Gastrocnemius medialis (tissue), 4 donors: ENCODE data around the gene PRRX1. TPM values are rescaled to one million over a fixed set of nuclear protein-coding genes. Genes with fewer than 3 reads are reported as not detected.

Experiments used
- ATAC-seq, 2 donors: fragments of 150-250 bp; one replicate each; pipeline ENCODE4 v1.9.1; 2016
- DNase-seq, 2 donors: peaks; one replicate each; pipeline ENCODE4 v3.0.0-alpha.2; 2019
- H3K27ac ChIP-seq, 4 donors: fragments of 200-600 bp; sonication (generic); 1 replicate in 1 of 4; 2 replicates in 3 of 4; pipeline ENCODE4 v1.5.1; 2016 to 2018; ENCODE audit warnings: mild to moderate bottlenecking in 2 of 4, moderate library complexity in 1 of 4
- H3K27me3 ChIP-seq, 3 donors: fragments of 200-600 bp; sonication (generic) in 2 of 3; 1 replicate in 1 of 3; 2 replicates in 2 of 3; pipeline versions ENCODE4 v1.5.1 to v1.6.0; 2016 to 2019; ENCODE audit warnings: mild to moderate bottlenecking in 1 of 3, moderate library complexity in 1 of 3
- H3K36me3 ChIP-seq, 2 donors: fragments of 200-600 bp; sonication (generic) in 1 of 2; one replicate each; pipeline ENCODE4 v1.5.1; 2017 to 2018
- H3K4me1 ChIP-seq, 2 donors: fragments of 200-600 bp; sonication (generic) in 1 of 2; one replicate each; pipeline ENCODE4 v1.5.1; 2016 to 2017; ENCODE audit warnings: mild to moderate bottlenecking in 2 of 2
- H3K4me3 ChIP-seq, 4 donors: fragments of 200-600 bp; sonication (generic) in 3 of 4; 1 replicate in 1 of 4; 2 replicates in 3 of 4; pipeline ENCODE4 v1.5.1; 2016 to 2019; ENCODE audit warnings: mild to moderate bottlenecking in 2 of 4
- H3K9me3 ChIP-seq, 3 donors: fragments of 200-600 bp; sonication (generic) in 2 of 3; 1 replicate in 1 of 3; 2 replicates in 2 of 3; pipeline ENCODE4 v1.5.1; 2016 to 2019
- CTCF ChIP-seq, 5 experiments: fragments of 450-650 bp in 3 of 5; fragments of 200-600 bp in 2 of 5; sonication (generic) in 2 of 5; IDR thresholded peaks in 4 of 5; conservative IDR thresholded peaks in 1 of 5; 1 replicate in 4 of 5; 2 replicates in 1 of 5; pipeline ENCODE4 v1.5.1; 2016 to 2019; ENCODE audit warnings: antibody characterized with exemption in 5 of 5, mild to moderate bottlenecking in 3 of 5, moderate library complexity in 3 of 5
- POLR2A ChIP-seq, 2 donors: fragments of 450-650 bp; IDR thresholded peaks; one replicate each; pipeline ENCODE4 v1.6.1; 2017; ENCODE audit warnings: antibody characterized with exemption in 2 of 2, mild to moderate bottlenecking in 2 of 2, moderate library complexity in 2 of 2
- in situ Hi-C, 4 donors: fragments of 200-750 bp; cut with MboI; loops; one replicate each; pipeline versions ENCODE4 v1.15.0 to v1.8.0; 2017; ENCODE audit warnings: low sequenced_read_pairs in 4 of 4
- intact Hi-C: fragments of 100-400 bp; cut with DNase I; formaldehyde crosslinking; loops from one replicate; pipeline ENCODE4 v1.15.1; 2023; ENCODE audit warnings: low total_unique reads
- total RNA-seq, 4 donors: library from RNA; depleted of rRNA; stranded (reverse); fragments of >200 nt; gene quantifications; one replicate each; pipeline versions ENCODE4 v1.1.0 to v1.2.3, GENCODE V29; 2016

PRRX1 gene
- total RNA-seq, 4 donors from 2014 or later = 35.3 to 120 (median 64.3) TPM

GRCh38 chr1:170668209-170669106 is 4.5 kb downstream of the PRRX1 start:
- Histone ChIP-seq H3K27ac (peak overlapping the region; percentile 90 to 100 (median 96)), H3K36me3 (no peaks in the 10 kb centered on the region), H3K9me3 (no peaks in the 10 kb centered on the region), H3K27me3 (no peaks in the 10 kb centered on the region), H3K4me1 (peaks cover 40 to 46% of the 10 kb centered on the region in 2 donors), H3K4me3 (peak overlapping the region; percentile 41 to 93 (median 56))
- DNase-seq = peak in 1 of 2 donors; percentile 81
- in situ Hi-C loops (loop anchor here in 3 of 4 donors (10.0 to 25.0 kb wide), 5 partner anchors 86 to 731 kb away; no protein-coding TSS in a partner anchor), intact Hi-C loops (loop anchor here (1.0 to 2.0 kb wide), 2 partner anchors 10 to 66 kb away; no protein-coding TSS in a partner anchor)
- TF ChIP-seq POLR2A (IDR thresholded peaks at IDR 0.05) = peak; percentile 11 to 16
- no peak for TF ChIP-seq CTCF (IDR thresholded peaks at IDR 0.05 in 4 of 5, conservative IDR thresholded peaks at IDR 0.05 in 1 of 5)
- ATAC-seq = peak; percentile 45 to 51

DNA sequence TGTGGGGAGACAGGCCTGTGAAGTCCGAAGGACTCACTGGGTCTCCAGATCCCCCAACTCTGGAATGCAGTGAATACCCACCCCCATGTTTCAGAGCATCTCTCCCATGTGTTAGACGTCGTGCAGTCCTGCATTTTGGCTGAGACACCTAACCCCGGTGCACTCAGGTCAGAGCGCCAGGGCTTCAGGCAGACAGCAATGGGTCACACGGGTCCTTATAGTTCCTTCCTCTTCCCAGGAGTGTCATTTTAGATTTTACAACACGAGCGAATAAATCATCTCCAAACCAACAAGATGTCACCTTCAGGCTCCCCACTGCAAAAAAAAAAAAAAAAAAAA is 5.1 kb downstream of the PRRX1 start:
- Histone ChIP-seq H3K36me3 (no peaks in the 10 kb centered on the region), H3K9me3 (no peaks in the 10 kb centered on the region), H3K4me3 (peak overlapping the region; percentile 41 to 93 (median 56)), H3K4me1 (peaks cover 46 to 52% of the 10 kb centered on the region in 2 donors), H3K27ac (peak overlapping the region; percentile 90 to 100 (median 96)), H3K27me3 (no peaks in the 10 kb centered on the region)
- DNase-seq (peak in 1 of 2 donors; percentile 51), ATAC-seq (no peak)
- in situ Hi-C loops = loop anchor here in 3 of 4 donors (10.0 to 25.0 kb wide), 5 partner anchors 86 to 732 kb away; no protein-coding TSS in a partner anchor
- intact Hi-C loops = loop anchor here (2.0 kb wide), 1 partner anchor 66 kb away; no protein-coding TSS in a partner anchor
- TF ChIP-seq POLR2A (IDR thresholded peaks at IDR 0.05) = no peak
- TF ChIP-seq CTCF (IDR thresholded peaks at IDR 0.05 in 4 of 5, conservative IDR thresholded peaks at IDR 0.05 in 1 of 5) = no peak

DNA sequence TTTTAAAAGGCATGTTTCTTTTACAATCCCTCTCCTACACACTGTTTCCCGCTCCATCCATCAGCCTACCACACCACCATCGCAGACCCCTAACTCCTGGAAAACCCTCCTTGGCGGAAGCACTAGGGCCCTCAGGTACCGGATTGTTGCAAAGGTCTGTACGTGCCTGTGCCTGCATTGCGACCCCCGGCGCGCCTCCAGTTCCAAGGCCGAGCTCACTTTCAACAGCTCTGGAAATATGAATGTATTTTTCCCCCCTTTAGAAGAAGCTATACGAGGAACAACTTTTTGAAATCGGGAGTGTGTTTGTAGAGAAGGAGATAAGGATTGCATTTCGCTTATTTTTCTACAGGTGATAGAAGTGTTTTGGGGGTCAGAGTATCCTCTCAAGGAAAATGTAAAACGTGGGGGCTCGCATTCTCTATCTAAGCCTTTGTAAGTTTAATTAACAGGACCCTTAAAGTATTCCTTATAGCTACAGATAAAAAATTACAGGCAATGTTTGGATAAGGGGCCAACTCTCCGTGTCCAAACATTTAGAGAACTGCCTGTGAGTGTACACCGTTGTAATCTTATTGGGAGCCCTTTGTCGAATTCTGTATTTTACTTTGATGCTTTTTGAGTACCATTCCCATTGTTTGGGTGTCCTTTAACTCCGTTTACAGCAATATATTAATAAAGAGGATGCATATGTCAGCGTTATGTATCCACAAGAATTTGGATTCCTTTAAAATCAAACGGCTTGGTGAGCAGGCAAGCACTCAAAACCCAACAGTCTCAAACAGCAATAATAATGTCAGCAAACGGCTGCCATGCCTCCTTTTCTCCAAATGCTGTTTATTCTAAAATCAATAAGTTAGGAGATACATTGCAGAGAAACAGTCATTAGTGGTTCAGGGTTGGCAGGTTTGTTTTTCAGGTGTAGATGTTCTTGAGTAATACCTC is 5.9 kb downstream of the PRRX1 start:
- Histone ChIP-seq H3K27ac (peak overlapping the region; percentile 90 to 100 (median 96)), H3K36me3 (no peaks in the 10 kb centered on the region), H3K27me3 (no peaks in the 10 kb centered on the region), H3K4me1 (peaks cover 54 to 57% of the 10 kb centered on the region in 2 donors), H3K9me3 (no peaks in the 10 kb centered on the region), H3K4me3 (peak overlapping the region; percentile 3 to 24 (median 15))
- DNase-seq (no peak), ATAC-seq (no peak)
- in situ Hi-C loops (loop anchor here in 3 of 4 donors (10.0 to 25.0 kb wide), 5 partner anchors 85 to 733 kb away; no protein-coding TSS in a partner anchor), intact Hi-C loops (loop anchor here (2.0 kb wide), 2 partner anchors 65 to 1557 kb away; no protein-coding TSS in a partner anchor)
- no peak for TF ChIP-seq POLR2A (IDR thresholded peaks at IDR 0.05)
- TF ChIP-seq CTCF (IDR thresholded peaks at IDR 0.05 in 4 of 5, conservative IDR thresholded peaks at IDR 0.05 in 1 of 5) = no peak
